Muscle layer of colon (tissue), 2 donors: ENCODE data around the gene CTSO.
"Not testable (repeated sequence)": the region's sequence is repeated elsewhere in the genome, so short reads cannot be mapped to it uniquely, and the experiment has no call there.

Source experiments
- H3K27ac ChIP-seq: one replicate; pipeline ENCODE4 v1.7.0; 2013; ENCODE audit warnings: low read depth, mild to moderate bottlenecking, low read length, moderate library complexity
- H3K27me3 ChIP-seq, 2 donors: one replicate each; pipeline ENCODE4 v1.7.0; 2013; ENCODE audit warnings: low read length in 2 of 2, mild to moderate bottlenecking in 2 of 2; ENCODE audit not compliant: insufficient read depth in 2 of 2, control insufficient read depth in 1 of 2
- H3K36me3 ChIP-seq: one replicate; pipeline ENCODE4 v1.7.0; 2013; ENCODE audit warnings: mild to moderate bottlenecking, low read length; ENCODE audit not compliant: insufficient read depth
- H3K4me1 ChIP-seq: one replicate; pipeline ENCODE4 v1.7.0; 2013; ENCODE audit warnings: mild to moderate bottlenecking, low read length; ENCODE audit not compliant: insufficient read depth
- H3K4me3 ChIP-seq, 2 donors: one replicate each; pipeline ENCODE4 v1.7.0; 2013; ENCODE audit warnings: low read length in 2 of 2, low read depth in 1 of 2, mild to moderate bottlenecking in 1 of 2, moderate library complexity in 1 of 2
- H3K9ac ChIP-seq: one replicate; pipeline ENCODE4 v1.7.0; 2013; ENCODE audit warnings: low read length
- H3K9me3 ChIP-seq: one replicate; pipeline ENCODE4 v1.7.0; 2013; ENCODE audit warnings: mild to moderate bottlenecking, low read length
- donor health status: abdominal sarcoma.
- donor health status: Adenocarcinoma of cecum.

Gene CTSO

DNA sequence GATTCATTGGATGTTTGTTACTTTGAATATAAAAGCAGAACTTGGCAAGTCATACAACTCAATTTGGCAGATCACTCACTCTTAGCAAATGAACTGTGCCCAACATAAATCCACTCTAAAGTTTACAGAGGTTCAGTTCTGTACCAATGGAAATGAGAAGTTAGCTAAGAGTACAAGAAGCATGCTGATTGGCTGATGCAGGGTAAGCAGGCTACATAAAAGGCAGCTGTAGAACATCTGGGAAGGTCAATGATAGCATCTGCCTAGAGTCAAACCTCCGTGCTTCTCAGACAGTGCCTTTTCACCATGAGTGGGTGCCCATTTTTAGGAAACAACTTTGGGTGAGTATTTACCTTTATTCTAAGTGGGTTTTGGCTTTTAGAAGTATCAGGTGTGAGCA is 50.2 kb downstream of the CTSO start, which contains the start of gene TDO2:
Gene TDO2 (plus strand): TSS at position 244 of the 400 bp plus-strand sequence. CDS start 63 bp downstream, at position 307.
- Histone ChIP-seq H3K9ac (no peak within 1 kb of the TSS), H3K4me3 (no peak within 1 kb of the TSS), H3K27me3 (no peaks in the 10 kb centered on the region), H3K27ac (no peak within 1 kb of the TSS), H3K4me1 (no peaks in the 10 kb centered on the region), H3K9me3 (no peaks in the 10 kb centered on the region), H3K36me3 (no peaks in the 10 kb centered on the region)

DNA sequence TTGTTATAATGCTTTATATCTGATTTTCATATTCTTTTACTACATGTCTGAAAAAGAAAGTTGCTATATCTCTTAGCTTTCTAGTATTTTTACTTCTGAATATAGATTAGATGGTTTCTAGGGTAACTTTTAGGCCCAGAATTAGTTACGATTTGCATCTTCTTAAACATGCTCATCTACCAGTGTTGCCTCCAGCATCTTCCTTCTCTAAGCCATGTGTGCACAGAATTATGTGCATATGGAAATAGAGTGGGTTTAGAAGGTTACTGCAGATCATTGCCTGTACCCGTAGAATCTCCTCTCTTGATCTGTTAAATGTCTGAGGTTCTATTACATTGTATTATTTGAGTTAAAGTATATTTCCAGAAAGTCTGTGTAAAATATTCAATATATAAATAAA is 52.7 kb downstream of the CTSO start:
- Histone ChIP-seq H3K27me3 (no peaks in the 10 kb centered on the region), H3K9me3 (no peaks in the 10 kb centered on the region), H3K4me1 (no peaks in the 10 kb centered on the region), H3K36me3 (no peaks in the 10 kb centered on the region), H3K9ac (no peak overlapping the region), H3K27ac (no peak overlapping the region), H3K4me3 (no peak overlapping the region)

DNA sequence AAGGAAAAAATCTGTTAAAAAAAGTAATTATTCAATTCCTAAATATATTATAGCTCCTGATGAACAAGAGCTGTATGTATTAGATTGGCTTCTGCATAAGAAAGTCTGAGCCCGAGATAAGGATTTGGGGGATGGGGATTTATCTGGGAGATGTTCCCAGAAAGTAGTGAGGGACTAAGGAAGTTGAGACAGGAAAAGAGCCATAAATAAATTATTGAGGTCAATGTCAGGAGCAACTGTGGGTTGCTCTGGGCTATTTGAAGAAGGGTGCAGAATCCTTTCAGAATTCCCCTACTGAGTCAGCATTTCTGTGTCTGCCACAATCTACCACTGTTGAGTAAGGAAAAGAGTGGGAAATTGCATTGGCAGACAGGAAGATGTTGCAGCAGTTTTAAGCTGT is 53.3 kb downstream of the CTSO start:
- Histone ChIP-seq H3K9me3 (no peaks in the 10 kb centered on the region), H3K36me3 (no peaks in the 10 kb centered on the region), H3K9ac (no peak overlapping the region), H3K4me3 (no peak overlapping the region), H3K27ac (no peak overlapping the region), H3K4me1 (no peaks in the 10 kb centered on the region), H3K27me3 (no peaks in the 10 kb centered on the region)

DNA sequence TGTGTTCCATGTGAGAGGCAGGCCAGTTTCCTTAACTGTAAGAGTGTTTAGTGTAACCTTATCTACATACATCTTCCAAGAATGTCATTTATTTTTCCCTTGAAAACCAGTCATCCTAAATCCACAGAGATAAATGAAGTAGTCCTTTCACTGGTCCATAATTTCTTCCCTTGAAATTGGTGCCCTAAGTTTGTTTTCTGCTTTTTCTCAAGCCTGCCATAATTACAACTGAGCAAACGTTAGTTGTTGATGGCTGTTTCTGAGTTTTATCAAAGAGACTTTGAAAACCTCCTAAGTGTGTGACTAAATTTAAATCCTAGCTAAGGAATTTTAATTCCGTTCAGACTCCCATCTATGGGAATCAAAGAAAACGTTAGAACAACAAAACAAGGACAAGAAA is 53.8 kb downstream of the CTSO start:
- Histone ChIP-seq H3K27ac (no peak overlapping the region), H3K27me3 (no peaks in the 10 kb centered on the region), H3K36me3 (no peaks in the 10 kb centered on the region), H3K4me1 (no peaks in the 10 kb centered on the region), H3K9ac (no peak overlapping the region), H3K4me3 (no peak overlapping the region), H3K9me3 (no peaks in the 10 kb centered on the region)

DNA sequence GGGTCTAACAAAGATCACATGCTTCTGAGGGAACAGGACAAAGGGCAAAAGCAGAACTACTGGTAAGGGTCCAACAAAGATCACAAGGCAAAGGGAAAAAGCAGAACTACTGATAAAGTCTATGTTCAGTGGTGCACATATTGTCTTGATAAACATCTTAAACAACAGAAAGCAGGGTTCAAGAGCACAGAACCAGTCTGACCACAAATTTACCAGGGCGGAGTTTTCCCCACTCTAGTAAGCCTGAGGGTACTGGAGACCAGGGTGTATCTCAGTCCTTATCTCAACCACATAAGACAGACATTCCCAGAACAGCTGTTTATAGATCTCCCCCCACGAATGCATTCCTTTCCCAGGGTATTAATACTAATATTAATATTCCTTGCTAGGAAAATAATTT is 55.3 kb downstream of the CTSO start:
- H3K4me3 ChIP-seq, H3K4me1 ChIP-seq, H3K27me3 ChIP-seq, H3K27ac ChIP-seq, H3K9me3 ChIP-seq, H3K9ac ChIP-seq, H3K36me3 ChIP-seq: not testable (repeated sequence)

DNA sequence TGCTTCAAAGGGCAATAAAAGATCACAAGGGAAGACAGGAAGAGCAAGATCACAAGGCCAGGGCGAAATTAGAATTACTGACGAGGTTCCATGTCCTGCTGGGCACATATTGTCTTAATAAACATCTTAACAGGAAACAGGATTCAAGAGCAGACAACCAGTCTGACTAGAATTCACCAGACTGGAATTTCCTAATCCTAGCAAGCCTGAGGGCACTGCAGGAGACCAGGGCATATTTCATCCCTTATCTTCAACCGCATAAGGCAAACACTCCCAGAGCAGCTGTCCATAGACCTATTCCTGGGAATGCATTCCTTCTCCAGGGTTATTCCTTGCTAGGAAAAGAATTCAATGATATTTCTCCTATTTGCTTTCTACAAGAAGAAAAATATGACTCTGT is 62.6 kb downstream of the CTSO start:
- no peak overlapping the region for H3K9ac ChIP-seq
- H3K27ac ChIP-seq = no peak overlapping the region
- H3K9me3 ChIP-seq = no peaks in the 10 kb centered on the region
- no peaks in the 10 kb centered on the region for H3K36me3 ChIP-seq
- H3K4me1 ChIP-seq = no peaks in the 10 kb centered on the region
- H3K27me3 ChIP-seq = no peaks in the 10 kb centered on the region
- no peak overlapping the region for H3K4me3 ChIP-seq

DNA sequence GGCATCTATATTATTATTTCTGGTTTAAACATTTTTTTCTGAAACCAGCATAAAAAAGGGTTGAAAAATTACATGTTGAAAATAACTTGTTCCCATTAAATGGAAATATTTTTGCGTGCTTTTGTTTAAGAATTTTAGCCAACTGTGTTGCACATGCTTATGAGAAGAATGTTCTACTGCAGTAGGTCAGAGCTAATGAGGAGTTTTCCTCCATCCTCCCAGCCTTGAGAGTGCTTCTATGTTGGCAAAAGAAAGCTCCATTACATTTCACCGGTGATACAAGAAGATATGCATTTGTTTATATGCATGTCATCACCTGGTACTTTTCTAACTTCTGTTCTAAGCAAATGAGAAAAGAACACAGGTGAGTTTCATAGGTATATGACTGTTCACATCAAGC is 63.7 kb downstream of the CTSO start:
- Histone ChIP-seq H3K9ac (no peak overlapping the region), H3K27ac (no peak overlapping the region), H3K36me3 (no peaks in the 10 kb centered on the region), H3K27me3 (no peaks in the 10 kb centered on the region), H3K9me3 (no peaks in the 10 kb centered on the region), H3K4me1 (no peaks in the 10 kb centered on the region), H3K4me3 (no peak overlapping the region)

DNA sequence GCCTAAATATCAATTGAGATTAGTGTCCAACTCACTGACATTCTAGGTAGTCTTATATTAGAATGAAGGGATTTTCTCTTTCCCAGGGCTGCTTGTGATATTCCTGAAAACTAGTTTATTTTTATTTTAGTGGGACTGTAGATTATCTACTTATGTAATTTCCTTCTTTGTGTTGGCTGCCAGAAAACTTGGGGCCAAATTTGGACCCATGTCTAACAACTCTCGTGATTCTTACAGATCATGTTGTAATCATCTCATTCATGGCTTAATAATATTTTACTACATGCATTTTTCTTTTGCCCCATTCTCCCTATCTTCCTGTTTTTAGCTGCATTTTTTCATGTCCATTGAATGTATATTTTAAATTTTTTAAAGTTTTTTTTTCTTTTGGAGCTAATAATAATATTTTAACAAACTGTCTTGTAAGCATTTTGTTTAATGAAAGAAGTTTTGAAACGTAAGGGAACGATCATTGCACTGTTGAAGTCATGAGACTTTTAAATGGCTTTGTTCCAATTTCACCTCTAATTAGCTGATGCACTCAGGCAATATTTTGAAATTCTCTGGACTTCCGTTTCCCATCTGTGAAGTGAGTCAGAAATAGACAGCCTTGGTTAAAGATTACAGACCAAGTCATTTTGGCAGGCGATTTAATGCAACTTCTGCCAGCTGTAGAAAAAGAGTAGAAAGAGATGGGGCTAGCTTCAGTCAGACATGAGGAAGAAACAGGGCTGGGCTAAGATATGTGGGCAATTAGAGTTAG is 64.5 kb downstream of the CTSO start:
- no peaks in the 10 kb centered on the region for H3K36me3 ChIP-seq
- no peaks in the 10 kb centered on the region for H3K4me1 ChIP-seq
- no peak overlapping the region for H3K27ac ChIP-seq
- no peaks in the 10 kb centered on the region for H3K9me3 ChIP-seq
- H3K9ac ChIP-seq = no peak overlapping the region
- no peaks in the 10 kb centered on the region for H3K27me3 ChIP-seq
- no peak overlapping the region for H3K4me3 ChIP-seq

DNA sequence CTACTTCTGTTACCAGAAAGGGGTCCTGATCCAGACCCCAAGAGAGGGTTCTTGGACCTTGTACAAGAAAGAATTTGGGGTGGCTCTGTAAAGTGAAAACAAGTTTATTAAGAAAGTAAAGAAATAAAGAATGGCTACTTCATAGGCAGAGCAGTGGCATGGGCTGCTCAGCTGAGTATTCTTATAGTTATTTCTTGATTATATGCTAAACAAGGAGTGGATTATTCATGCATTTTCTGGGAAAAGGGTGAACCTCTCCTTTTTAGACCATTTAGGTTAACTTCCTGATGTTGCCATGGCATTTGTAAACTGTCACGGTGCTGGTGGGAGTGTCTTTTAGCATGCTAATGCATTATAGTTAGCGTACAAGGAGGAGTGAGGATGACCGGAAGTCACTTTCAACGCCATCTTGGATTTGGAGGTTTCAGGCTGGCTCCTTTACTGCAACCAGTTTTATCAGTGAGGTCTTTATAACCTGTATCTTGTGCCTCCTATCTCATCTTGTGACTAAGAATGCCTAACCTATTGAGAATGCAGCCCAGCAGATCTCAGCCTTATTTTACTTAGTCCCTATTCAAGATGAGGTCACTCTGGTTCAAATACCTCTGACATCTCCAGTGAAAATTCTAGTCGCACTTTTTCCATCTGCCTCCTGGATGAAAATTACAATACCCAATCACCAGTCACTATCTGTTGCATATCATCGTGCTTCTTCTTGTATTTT is 65.7 kb downstream of the CTSO start:
- Histone ChIP-seq H3K27me3 (no peaks in the 10 kb centered on the region), H3K4me1 (no peaks in the 10 kb centered on the region), H3K27ac (no peak overlapping the region), H3K9ac (no peak overlapping the region), H3K4me3 (no peak overlapping the region), H3K9me3 (no peaks in the 10 kb centered on the region), H3K36me3 (no peaks in the 10 kb centered on the region)

DNA sequence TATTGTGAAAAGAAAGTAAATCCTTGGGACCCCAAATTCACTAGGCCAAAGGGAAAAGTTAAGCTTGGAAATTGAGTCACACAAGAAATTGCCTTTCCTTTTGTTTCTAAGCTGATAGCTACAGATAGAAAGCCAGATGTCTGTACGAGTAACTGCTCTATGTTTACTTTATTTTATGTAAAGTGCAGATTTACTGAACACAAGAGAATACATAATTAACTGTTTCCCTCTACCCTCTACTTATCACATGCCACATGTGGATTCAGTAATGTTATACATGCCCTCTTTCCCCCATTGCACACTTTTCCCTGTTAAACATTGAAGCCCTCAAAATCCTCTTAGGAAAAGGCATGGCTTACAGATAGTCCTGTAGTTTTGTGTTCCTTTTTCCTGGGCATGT is 66.6 kb downstream of the CTSO start:
- Histone ChIP-seq H3K4me3 (no peak overlapping the region), H3K27me3 (no peaks in the 10 kb centered on the region), H3K27ac (no peak overlapping the region), H3K36me3 (no peaks in the 10 kb centered on the region), H3K9ac (no peak overlapping the region), H3K4me1 (no peaks in the 10 kb centered on the region), H3K9me3 (no peaks in the 10 kb centered on the region)

DNA sequence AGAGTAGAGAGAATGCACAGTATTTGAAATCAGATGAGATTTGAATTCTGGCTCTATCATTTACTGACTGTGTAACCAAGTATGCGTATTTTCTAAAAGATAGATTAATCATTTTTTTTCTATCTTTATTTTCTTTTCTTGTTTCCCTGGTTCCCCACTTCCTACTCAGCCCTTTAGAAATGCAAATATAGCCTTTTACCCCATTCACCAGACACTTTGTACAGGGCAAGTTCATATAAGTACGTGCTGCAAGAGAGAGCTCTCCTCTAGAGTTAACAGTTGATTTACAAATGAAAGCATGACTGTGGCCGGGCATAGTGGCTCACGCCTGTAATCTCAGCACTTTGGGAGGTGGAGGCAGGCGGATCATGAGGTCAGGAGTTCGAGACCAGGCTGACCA is 68.0 kb downstream of the CTSO start:
- no peaks in the 10 kb centered on the region for H3K4me1 ChIP-seq
- no peaks in the 10 kb centered on the region for H3K27me3 ChIP-seq
- H3K9me3 ChIP-seq = no peaks in the 10 kb centered on the region
- H3K27ac ChIP-seq = no peak overlapping the region
- no peak overlapping the region for H3K9ac ChIP-seq
- no peak overlapping the region for H3K4me3 ChIP-seq
- H3K36me3 ChIP-seq = no peaks in the 10 kb centered on the region

DNA sequence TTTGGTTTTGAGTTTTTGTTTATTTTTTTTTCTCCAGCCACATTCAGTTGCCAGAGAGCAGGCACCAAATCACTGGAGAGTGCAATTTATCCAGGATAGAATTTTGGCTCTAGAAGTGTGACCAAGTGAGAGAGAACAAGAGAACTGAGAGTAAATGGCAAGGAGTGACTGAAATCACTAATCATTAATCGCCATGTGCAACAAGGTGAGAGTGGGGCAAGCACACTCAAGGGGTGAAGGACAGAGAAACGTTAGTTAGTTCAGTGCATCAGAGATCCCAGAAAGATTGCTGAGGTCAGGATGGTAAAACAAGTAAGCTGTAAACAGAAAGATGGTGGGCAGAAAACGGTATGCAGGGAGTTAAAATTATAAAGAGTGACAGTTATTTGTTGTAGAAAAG is 69.8 kb downstream of the CTSO start:
- no peaks in the 10 kb centered on the region for H3K27me3 ChIP-seq
- H3K4me3 ChIP-seq = no peak overlapping the region
- no peaks in the 10 kb centered on the region for H3K36me3 ChIP-seq
- no peaks in the 10 kb centered on the region for H3K9me3 ChIP-seq
- no peak overlapping the region for H3K9ac ChIP-seq
- no peak overlapping the region for H3K27ac ChIP-seq
- no peaks in the 10 kb centered on the region for H3K4me1 ChIP-seq
